SK-N-SH (cell line): Measurements from ENCODE around the gene PGAM2.

Experiments
- CTCF ChIP-seq: fragments of 200-600 bp; sonication (generic); IDR thresholded peaks from 2 replicates; pipeline ENCODE4 v1.6.1; 2017; ENCODE audit warnings: antibody characterized with exemption, mild to moderate bottlenecking, moderate library complexity
- TAF1 ChIP-seq: IDR thresholded peaks from 2 replicates; pipeline ENCODE4 v1.6.1; 2012; ENCODE audit warnings: low read depth, mild to moderate bottlenecking, low read length, moderate library complexity, borderline replicate concordance
- USF1 ChIP-seq: IDR thresholded peaks from 2 replicates; pipeline ENCODE4 v1.4.0; 2012; ENCODE audit warnings: low read depth, borderline replicate concordance

GRCh38 chr7:44072364-44073231, 7.2 kb upstream of the PGAM2 start:
- TF ChIP-seq CTCF (peak; percentile 98), USF1 (no peak), TAF1 (no peak)
